Dedifferentiated amniotic fluid mesenchymal stem cell (primary cell): ENCODE data around the gene RALGAPB.
"Not testable (repeated sequence)": the region's sequence is repeated elsewhere in the genome, so short reads cannot be mapped to it uniquely, and the experiment has no call there.

Experiments used
- DNase-seq: peaks from one replicate; pipeline ENCODE4 v3.0.0-alpha.2; 2016; ENCODE audit errors: extremely low spot score

RALGAPB gene

DNA sequence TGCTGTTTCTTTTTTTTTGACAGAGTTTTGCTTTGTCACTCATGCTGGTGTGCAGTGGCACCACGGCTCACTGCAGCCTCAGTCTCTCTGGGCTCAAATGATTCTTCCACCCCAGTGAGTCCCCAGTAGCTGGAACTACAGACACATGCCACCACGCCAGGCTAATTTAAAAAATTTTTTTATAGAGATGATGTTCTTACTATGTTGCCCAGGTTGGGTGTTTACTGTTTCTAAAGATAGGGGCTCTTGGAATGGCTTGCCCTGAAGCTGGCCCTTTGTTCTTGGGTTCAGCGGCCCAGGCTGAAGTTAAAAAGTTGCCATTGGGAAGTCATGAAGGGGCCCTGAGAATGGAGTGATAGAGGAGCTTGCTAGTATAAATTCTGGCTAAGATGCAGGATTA is 16.5 kb downstream of the RALGAPB start:
- no peak for DNase-seq

DNA sequence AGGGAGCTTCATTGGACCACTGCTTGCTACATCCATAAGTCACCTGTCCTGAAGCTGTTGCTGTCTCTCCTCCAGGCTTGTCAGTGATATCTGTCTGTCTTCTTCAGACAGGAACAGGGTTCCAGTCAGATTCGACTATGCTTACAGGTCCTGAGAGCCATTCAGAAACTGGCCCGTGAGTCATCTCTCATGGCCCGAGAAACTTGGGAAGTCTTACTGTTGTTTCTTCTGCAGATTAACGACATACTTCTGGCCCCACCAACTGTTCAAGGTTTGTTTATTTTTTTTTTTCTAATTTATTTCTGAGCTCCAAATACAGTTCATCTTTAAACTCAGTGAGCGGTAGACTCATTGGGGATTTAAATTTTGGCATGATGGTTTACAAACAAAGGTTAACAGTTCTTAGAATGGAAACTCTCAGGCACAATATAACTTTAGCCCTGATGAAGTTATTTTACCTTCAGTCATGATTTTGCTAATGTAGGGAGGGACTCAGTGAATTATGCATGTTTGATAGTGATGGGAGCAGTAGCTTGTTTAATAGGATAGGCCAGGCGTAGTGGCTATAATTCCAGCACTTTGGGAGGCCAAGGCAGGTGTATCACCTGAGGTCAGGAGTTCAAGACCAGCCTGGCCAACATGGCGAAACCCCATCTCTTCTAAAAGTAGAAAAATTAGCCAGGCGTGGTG is 24.7 kb downstream of the RALGAPB start:
- DNase-seq = no peak

DNA sequence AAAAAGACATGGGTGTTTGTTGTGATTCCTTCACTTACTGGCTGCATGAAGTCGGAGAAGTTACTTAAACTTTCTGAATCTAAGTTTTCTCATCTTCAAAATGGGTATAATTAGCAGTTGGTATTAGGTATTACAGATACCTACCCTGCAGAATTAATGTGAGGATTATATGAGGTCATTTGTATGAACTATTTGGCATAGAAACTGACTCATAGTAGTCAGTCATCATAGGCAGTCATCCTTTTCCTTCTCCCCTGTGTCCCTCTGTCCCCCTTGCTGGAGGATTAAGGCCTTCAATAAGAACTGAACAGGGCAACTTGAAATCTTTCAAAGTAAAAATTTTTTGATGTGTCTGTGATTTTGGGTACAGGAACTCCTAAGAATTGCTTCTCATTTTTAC is 26.3 kb downstream of the RALGAPB start:
- no peak for DNase-seq

DNA sequence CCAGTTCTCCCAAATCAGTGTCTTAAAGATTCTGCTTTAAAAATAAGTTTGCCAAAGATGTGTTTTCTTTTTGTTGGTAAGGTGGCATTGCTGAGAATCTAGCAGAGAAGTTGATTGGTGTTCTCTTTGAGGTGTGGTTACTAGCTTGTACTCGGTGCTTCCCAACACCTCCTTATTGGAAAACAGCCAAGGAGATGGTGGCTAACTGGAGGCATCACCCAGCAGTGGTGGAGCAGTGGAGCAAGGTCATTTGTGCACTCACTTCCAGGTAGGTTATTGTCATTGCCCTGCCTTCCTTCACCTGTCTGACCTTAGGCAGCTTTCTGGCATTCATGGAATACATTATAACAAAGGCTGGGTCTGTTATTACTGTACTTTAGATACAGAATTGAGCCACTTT is 26.7 kb downstream of the RALGAPB start:
- DNase-seq = no peak

DNA sequence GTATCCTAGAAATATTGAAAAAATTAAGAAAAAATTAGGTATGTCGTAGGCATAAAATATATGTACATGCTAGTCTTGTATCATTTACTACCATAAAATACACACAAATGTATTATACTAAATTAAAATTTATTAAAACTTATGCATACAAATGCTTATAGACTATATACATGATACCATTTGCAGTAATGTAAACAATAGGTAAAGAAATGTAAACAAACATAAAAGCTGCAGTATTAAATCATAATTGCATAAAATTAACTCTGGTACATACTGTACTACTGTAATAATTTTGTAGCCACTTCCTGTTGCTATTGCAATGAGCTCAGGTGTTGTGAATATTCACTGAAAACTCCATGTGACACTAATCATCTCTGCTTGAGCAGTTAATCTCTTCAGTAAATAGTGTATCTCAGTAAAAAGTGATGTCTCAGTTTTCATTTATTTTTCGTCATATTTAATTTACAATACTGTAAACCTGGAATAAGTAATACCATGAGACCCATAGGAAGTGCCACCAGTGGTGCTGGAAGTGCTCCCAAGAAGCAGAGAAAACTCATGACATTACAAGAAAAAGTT is 29.3 kb downstream of the RALGAPB start:
- DNase-seq = no peak

DNA sequence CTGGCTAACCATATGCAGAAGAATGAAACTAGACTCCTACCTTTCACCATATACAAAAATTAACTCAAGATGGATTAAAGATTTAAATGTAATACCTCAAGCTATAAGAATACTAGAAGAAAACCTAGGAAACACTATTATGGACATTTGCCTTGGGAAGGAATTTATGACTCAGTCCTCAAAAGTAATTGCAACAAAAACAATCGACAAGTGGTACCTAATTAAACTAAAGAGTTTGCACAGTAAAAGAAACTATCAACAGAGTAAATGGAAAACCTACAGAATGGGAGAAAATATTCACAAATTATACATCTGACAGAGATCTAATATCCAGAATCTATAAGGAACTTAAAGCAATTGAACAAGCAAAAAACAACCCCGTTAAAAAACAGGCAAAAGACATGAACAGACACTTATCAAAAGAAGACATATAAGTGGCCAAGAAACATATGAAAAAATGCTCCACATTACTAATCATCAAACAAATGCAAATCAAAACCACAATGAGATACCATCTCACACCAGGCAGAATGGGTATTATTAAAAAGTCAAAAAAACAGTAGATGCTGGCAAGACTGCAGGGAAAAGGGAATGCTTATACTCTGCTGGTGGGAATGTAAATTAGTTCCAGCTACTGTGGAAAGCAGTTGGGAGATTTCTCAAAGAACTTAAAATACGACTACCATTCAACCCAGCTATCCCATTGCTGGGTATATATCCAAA is 31.9 kb downstream of the RALGAPB start:
- no peak for DNase-seq

DNA sequence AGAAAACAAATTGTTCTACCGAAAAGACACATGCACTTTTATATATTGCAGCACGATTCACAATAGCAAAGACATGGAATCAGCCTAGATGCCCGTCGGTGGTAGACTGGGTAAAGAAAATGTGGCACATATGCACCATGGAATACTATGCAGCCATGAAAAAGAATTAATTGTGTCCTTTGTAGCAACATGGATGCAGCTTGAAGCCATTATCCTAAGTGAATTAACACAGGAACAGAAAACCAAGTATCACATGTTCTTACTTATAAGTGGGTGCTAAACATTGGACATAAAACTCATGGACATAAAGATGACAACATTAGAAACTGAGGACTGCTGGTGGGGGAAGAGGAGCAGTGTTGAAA is 32.4 kb downstream of the RALGAPB start:
- DNase-seq = no peak

DNA sequence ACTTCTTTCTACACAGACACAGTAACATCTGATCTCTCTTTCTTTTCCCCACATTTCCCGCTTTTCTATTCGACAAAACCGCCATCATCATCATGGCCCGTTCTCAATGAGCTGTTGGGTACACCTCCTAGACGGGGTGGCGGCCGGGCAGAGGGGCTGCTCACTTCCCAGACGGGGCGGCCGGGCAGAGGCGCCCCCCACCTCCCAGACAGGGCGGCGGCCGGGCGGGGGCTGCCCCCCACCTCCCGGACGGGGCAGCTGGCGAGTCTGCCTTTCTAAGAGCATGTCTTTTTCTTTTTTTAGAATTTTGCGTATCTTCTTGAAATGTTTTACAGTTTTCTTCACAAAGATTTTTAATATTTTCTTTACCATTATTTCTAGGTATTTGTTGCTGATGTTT is 39.1 kb downstream of the RALGAPB start:
- DNase-seq = not testable (repeated sequence)

DNA sequence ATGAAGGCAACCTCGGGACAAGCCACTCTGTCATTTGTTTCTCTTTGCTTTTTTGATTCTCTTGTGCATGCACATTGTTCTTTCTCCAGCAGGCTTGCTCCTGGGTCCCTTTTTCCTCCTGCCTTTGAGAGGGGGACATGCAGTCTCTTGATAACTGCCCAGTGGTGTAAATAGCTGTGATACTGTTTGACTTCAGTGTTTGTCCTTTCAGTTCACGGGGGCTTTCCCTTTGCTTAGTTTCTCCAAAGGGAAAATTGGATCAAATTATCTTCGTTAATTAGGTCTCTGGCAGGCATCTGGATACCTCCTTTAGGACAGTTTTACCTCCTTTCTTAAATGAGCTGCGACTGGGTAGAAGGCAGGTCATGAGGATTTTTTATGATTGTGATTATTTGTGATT is 41.5 kb downstream of the RALGAPB start:
- no peak for DNase-seq

DNA sequence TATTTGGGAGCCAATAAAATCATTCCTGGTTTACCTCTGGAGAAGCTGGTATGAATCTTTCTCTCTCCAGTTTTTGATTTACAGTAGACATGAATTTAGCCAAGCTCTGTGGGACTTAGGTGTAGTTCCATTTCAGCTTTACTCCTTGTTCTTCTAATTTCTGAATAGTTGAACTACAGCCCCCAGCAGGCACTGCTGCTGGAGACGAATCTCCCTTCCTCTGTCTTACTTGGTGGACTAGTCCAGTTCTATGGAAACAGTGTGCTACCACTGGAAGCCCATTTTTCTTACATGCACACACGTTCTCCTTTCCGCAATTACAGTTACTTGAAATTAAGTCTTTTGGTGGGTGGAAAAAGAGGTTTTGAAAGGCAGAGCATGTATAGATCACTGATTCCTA is 42.3 kb downstream of the RALGAPB start:
- no peak for DNase-seq

DNA sequence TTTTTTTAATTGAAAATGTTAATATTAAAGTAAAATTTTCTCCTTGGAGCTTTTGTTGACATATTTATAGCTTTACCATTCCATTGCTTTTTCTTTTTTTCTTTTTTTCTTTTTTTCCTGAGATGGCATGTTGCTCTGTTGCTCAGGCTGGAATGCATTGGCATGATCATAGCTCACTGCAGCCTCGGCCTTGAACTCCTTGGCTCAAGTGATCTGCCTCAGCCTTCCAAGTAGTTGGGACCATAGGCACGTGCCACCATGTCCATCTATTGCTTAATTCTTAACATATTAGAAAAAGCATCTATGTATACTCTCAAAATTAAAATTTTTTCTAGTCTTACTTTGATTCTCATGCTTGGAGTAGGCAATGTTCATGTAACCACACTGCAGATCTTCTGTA is 43.0 kb downstream of the RALGAPB start:
- DNase-seq = no peak

DNA sequence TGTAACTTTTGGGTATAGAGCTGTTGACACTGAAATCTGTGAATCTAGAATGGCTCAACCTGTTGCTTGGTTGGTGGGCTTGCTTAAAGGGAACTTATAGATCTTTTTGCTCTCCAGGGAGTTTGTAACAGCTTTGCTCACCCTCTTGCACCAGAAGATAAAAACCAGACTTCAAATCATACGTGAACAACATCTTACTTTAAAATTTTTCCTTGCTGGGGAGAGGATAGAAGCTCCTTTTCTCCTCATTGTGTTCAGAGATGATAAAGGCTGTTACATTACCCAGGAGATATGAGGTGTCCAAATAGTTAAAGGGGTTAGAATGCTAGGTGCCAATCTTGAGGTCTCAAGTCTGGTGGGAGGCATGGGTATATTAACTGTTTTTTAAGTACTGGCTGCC is 46.8 kb downstream of the RALGAPB start:
- no peak for DNase-seq

DNA sequence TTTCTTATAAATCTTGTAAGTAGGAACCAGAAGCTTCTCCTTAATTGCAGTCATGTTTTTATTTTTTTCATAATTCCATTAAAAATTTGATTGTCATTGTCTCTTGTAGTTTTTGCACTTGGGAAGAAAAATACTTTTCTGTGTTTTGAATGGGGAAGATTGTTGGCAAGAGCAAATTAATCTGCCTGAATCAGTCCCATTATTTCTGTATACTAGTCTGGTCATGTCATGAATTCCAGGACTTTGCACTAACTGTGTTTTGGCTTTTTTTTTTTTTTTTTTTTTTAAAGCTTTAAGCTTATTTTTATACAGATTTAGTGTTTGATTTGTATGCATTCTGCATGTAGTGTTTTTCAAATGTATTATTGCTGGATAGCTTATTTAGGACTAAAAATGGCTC is 47.6 kb downstream of the RALGAPB start:
- DNase-seq = no peak

DNA sequence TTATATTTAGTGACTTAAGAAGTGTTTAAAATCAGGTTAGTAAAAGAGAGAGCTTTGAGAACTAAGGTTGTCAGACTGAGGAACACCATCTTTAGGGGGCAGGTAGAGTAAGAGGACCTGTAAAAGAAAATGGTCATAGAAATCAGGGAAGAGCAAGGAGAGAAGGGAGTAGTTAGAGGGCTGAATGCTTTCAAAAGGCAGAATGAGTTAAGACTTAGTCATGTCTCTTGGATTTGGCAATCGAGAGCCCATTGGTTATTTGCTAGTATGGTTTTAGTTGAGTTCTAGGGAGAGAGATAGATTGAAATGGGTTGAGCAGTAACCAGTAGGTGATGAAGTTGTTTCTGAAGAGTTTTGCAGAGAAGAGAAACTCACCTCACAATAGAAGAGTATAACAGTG is 51.1 kb downstream of the RALGAPB start:
- no peak for DNase-seq

DNA sequence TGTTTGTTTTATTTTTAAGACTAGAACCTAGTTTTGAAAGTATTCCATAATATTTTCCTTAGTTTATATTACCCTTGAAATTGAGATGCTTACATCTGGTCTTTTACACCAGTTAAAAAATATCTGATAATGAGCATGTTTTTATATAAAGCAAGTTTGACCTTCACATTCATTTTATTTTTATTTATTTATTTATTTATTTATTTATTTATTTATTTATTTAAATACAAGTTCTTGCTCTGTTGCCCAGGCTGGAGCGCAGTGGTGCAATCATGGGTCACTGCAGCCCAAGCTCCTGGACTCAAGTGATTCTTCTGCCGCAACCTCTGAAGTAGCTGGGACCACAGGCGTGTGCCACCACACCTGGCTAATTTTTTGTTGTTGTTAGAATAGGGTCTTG is 55.5 kb downstream of the RALGAPB start:
- DNase-seq = no peak

DNA sequence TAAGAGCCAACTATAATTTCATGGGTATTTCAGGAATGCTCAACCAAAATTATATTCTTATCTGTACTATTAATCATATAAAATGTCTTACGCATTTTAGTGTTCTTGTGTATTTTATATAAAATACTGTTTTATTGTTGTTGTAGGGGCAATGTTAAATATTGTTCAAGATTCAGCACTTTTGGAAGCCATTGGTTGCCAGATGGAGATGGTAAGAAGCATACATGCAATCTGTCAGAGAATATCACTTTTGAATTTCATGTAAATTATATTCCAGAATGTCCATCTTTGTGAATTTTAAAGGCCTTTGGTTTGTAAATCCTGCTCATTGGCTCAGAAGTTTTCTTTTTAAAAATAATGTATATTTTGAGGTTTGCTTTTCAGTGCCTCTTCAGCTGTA is 58.4 kb downstream of the RALGAPB start:
- no peak for DNase-seq

DNA sequence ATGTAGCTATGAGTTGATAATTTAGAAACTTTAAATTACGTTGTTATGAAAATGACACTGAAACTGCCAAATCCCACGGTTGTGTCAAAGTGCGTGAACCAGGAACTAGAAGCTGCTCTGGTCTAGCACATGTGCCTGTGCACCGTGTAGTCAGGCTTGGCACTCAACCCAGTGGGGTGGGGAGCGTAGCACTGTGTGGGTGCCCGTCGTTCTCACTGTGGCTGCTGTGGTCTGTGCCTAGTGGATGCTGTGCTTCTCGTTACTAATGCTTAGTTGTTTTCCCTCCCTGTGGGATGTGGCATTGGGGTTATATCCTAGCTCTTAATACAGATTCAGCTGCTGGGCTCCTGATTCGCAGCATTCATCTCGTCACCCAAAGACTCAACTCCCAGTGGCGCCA is 62.1 kb downstream of the RALGAPB start:
- DNase-seq = no peak

DNA sequence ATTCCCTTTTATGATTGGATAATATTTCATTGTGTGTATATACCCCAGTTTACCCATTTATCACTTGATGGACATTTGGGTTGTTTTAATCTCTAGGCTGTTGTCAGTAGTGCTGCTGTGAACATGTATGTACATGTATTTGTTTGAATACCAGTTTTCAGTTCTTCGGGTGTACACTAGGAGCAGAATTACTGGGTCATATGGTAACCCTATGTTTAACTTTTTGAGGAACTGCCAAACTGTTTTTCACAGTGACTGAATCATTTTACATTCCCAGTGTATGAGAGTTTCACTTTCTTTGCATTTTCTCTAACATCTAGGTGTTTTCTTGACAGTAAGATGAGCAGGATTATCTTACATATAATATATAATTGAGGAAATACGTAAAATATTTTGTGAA is 63.7 kb downstream of the RALGAPB start:
- peak; percentile 27 for DNase-seq

DNA sequence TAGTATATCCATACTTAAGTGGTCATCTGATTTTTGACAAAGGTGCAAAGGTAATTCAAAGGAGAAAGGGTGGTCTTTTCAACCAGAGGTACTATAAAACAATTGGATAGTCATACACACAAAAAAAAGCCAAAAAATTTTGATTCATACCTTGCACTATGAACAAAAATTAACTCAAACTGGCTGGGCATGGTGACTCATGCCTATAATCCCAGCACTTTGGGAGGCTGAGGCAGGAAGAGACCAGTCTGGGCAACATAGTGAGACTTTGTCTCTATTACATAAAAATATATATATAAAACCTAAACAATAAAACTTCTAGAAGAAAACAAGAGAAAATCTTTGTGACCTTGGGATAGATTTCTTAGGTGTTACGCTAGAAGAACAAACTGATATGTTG is 64.5 kb downstream of the RALGAPB start:
- DNase-seq = no peak

DNA sequence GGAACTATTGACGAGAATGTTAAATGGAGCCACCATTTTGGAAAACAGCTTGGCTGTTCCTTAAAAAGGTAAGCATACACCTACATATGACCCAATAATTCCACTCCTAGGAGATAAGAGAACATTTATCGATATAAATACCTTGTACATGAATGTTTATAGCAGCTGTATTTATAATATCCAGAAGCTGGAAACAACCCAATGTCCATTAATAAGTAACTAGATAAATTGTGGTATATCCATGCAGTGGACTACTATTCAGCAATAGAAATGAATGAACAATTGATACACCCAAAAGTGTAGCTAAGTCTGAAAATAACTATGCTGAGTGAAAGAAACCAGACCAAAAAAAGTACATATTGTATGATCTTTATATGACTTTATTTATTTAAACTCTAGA is 66.1 kb downstream of the RALGAPB start:
- no peak for DNase-seq

DNA sequence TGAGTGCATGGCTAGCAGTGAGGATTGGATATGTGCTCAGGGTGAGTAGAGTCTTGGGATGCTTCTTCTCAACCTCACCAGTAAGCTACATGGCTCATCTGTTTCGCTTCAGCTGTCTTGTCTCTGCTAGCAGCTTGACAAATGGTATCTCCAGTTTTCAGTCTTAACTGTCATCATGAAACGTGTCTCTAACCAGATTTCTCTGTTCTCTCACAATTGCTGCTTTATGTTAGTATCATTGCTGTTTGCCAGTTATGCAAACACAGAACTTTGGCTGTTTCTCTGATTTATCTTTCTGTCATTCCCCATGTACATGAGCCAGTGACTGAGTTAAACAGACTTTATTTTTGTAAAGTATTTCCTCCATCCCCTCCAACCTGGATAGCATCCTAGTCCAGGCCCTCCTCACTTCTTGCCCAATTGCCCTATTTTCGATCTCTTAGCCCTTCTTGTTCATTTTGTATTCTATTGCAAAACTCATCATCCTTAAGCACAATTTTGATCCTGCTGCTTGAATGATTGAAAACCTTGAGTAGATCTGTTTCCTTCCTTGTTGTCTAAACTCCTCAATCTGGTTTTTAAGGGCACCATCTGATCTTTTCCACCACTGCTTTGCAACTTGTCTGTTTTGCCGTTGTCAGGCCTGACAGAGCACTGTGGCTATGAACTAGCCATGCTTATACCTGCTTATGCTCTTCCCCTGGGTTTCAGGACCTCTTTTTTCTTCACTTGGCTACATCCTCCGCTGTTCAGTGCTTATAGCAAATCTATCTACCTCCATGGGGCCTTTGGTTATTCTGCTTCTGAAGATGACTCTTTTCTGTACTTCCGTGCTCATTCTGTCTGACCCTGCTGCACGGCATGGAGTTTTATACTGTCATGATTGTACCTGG is 70.6 kb downstream of the RALGAPB start:
- no peak for DNase-seq

DNA sequence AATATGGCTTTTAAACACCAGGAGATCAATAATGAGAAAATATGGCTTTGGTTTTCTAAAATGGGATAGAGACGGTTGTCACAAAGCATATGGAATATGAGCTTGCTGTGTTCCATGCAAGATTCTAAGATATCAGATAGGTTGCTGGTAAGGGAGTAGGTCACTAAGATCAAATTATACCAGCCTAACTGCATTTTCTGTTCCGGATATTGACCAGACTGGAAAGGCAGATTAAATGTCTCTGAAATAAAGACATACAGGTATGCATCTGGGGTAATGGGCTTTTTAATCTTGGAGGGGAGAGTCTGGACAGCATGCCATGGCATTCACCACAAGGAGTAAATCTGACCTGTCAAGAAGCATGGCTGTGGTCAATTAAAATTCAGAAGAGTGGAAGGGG is 73.1 kb downstream of the RALGAPB start:
- no peak for DNase-seq
